Esophagus muscularis mucosa (tissue), 4 donors: ENCODE measurements around the gene TMEM131L.

Experiments used
- EP300 ChIP-seq: sonication (generic); formaldehyde crosslinking; IDR thresholded peaks from one replicate; pipeline ENCODE4 v1.6.1; 2017; ENCODE audit warnings: antibody characterized with exemption
- POLR2A ChIP-seq: fragments of 450-650 bp; IDR thresholded peaks from one replicate; pipeline ENCODE4 v1.6.1; 2017; ENCODE audit warnings: antibody characterized with exemption, moderate library complexity, mild to moderate bottlenecking, low read depth
- POLR2AphosphoS5 ChIP-seq, 2 donors: sonication (generic); formaldehyde crosslinking; IDR thresholded peaks; one replicate each; pipeline ENCODE4 v1.6.1; 2017; ENCODE audit warnings: antibody characterized with exemption in 2 of 2
- TF ChIP-seq, protein P1 (sequence below), 3 experiments: fragments of 200-600 bp in 2 of 3; fragments of 450-650 bp in 1 of 3; sonication (generic) in 2 of 3; IDR thresholded peaks; one replicate each; pipeline ENCODE4 v1.5.1; 2017 to 2019; ENCODE audit warnings: antibody characterized with exemption in 3 of 3, mild to moderate bottlenecking in 2 of 3, moderate library complexity in 1 of 3

GRCh38 chr4:153527690-153528089, 61.5 kb downstream of the TMEM131L start:
- TF ChIP-seq, protein P1, sequence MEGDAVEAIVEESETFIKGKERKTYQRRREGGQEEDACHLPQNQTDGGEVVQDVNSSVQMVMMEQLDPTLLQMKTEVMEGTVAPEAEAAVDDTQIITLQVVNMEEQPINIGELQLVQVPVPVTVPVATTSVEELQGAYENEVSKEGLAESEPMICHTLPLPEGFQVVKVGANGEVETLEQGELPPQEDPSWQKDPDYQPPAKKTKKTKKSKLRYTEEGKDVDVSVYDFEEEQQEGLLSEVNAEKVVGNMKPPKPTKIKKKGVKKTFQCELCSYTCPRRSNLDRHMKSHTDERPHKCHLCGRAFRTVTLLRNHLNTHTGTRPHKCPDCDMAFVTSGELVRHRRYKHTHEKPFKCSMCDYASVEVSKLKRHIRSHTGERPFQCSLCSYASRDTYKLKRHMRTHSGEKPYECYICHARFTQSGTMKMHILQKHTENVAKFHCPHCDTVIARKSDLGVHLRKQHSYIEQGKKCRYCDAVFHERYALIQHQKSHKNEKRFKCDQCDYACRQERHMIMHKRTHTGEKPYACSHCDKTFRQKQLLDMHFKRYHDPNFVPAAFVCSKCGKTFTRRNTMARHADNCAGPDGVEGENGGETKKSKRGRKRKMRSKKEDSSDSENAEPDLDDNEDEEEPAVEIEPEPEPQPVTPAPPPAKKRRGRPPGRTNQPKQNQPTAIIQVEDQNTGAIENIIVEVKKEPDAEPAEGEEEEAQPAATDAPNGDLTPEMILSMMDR (IDR thresholded peaks at IDR 0.05): no peak
- no peak for TF ChIP-seq POLR2AphosphoS5 (IDR thresholded peaks at IDR 0.05)
- no peak for TF ChIP-seq POLR2A
- no peak for TF ChIP-seq EP300
